ENCODE data around the gene AP1S2.
"Not testable (repeated sequence)": the region's sequence is repeated elsewhere in the genome, so short reads cannot be mapped to it uniquely, and the experiment has no call there.

The AP1S2 gene

GRCh38 chrX:15854712-15855567, at the start of gene AP1S2:
TSS of gene AP1S2 (minus strand) at chrX:15854813. CDS start at chrX:15852524, 2,289 bp downstream.
- peak; percentile 86 to 97 for DNase-seq

GRCh38 chrX:15903186-15903681, 48.6 kb upstream of the AP1S2 start:
- DNase-seq, result no peak

- DNase-seq, result no peak
These were observed 40.7 kb upstream of the AP1S2 start for GRCh38 chrX:15895334-15895733.

- DNase-seq, result no peak
These were observed 40.1 kb upstream of the AP1S2 start for GRCh38 chrX:15894724-15895123.

GRCh38 chrX:15890463-15890862, 35.9 kb upstream of the AP1S2 start:
- DNase-seq, result no peak

- DNase-seq, result no peak
These were observed 33.4 kb upstream of the AP1S2 start for GRCh38 chrX:15888062-15888461.

GRCh38 chrX:15883540-15883863, 28.9 kb upstream of the AP1S2 start:
- DNase-seq, result no peak

GRCh38 chrX:15882704-15883539, 28.3 kb upstream of the AP1S2 start:
- no peak for DNase-seq

- DNase-seq, result no peak
These were observed 26.8 kb upstream of the AP1S2 start for GRCh38 chrX:15881381-15881897.

- DNase-seq, result not testable (repeated sequence)
These were observed 23.3 kb upstream of the AP1S2 start for GRCh38 chrX:15877914-15878313.

- no peak for DNase-seq
These were observed 22.8 kb upstream of the AP1S2 start for GRCh38 chrX:15877380-15877779.

- DNase-seq, result no peak
These were observed 20.1 kb upstream of the AP1S2 start for GRCh38 chrX:15874672-15875071.

- peak in 1 of 2 donors; percentile 58 for DNase-seq
These were observed 19.0 kb upstream of the AP1S2 start for GRCh38 chrX:15873566-15873965.

- no peak for DNase-seq
These were observed 15.7 kb upstream of the AP1S2 start for GRCh38 chrX:15870310-15870709.

GRCh38 chrX:15869695-15870094, 15.1 kb upstream of the AP1S2 start:
- DNase-seq, result no peak

- DNase-seq, result no peak
These were observed 11.5 kb upstream of the AP1S2 start for GRCh38 chrX:15866147-15866546.

GRCh38 chrX:15864629-15865028, 10.0 kb upstream of the AP1S2 start:
- no peak for DNase-seq

GRCh38 chrX:15864023-15864422, 9.4 kb upstream of the AP1S2 start:
- no peak for DNase-seq

- DNase-seq, result no peak
These were observed 6.3 kb upstream of the AP1S2 start for GRCh38 chrX:15860921-15861320.

GRCh38 chrX:15858051-15858450, 3.4 kb upstream of the AP1S2 start:
- DNase-seq, result no peak

- no peak for DNase-seq
These were observed 2.0 kb upstream of the AP1S2 start for GRCh38 chrX:15856636-15857035.

- DNase-seq, result no peak
These were observed 1.6 kb upstream of the AP1S2 start for GRCh38 chrX:15856222-15856587.

GRCh38 chrX:15855568-15856221, 1.1 kb upstream of the AP1S2 start:
- no peak for DNase-seq

Measured in hippocampal formation (tissue), 2 donors.